ENCODE results near the gene COX7A1.
"Not testable (repeated sequence)": the region's sequence is repeated elsewhere in the genome, so short reads cannot be mapped to it uniquely, and the experiment has no call there.

Gene COX7A1

DNA sequence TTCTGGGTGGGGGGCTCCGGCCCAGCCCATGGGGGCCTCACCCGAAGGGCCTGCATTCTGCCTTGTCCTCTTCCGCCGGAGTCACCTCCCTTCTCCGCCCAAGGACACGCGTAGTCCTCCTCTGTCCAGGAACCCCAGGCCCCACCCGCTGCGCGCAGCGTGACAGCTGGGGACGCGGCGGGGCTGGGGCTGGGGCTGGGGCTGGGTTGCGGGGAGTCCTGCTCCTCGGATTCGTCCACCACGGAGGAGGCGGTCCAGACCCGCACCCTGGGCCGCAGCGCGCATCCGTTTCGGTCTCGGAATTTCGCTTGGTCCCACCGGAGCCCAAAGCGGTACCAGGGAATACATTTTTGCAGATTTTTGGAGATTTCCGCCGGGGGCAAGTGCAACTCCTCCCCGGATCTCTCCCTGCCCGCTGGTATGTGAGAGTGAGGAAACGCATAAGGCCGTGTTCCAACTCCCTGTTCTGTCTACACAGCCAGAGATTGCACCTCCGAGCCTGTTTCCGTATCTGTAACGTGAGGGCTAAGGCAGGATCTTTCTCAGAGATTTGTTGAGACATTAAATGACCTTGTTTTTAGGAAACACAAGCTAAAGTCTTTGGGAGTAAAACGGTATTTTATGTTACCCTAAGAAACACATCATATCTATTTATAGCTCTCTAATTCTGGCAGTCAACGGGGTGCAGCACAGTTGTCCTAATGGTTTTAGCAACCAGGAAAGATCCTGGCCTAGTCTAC is at the start of gene COX7A1:
Gene COX7A1 (minus strand): TSS at position 96 of the 740 bp plus-strand sequence. CDS start 40 bp downstream, at position 56.
- DNase-seq: peak in 30 of 42 donors; percentile 13 to 66 (median 32)
- intact Hi-C loops (cut with DNase I): no loop called here

DNA sequence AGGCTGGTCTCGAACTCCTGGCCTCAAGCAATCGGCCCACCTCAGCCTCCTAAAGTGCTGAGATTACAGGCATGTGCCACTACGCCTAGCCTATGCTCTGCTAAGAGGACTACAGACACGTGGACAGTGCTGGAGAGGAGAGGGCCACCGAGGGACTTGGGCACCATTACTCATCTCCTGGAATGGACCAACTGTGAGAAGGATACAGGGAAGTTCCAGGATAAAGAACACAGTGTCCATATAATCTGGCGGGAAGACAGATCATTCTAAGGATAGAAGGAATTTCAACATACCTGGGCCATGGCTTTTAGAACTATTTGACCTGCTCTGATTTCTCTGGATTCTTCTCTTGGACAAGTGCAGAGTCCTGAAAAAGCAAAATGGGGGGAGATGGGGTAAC is 49.4 kb upstream of the COX7A1 start:
- DNase-seq: no peak
- intact Hi-C loops (cut with DNase I): no loop called here

DNA sequence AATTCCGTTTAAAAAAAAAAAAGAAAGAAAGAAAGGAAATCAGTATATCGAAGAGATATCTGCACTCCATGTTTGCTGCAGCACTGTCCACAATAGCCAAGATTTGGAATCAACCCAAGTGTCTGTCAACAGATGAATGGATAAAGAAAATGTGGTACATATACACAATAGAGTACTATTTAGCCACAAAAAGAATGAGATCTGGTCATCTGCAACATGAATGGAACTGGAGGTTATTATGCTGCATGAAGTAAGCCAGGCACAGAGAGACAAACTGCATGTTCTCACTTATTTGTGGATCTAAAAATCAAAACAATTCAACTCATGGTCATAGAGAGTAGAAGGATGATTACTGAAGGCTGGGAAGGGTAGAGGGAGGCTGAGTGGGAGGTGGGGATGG is 45.9 kb upstream of the COX7A1 start:
- intact Hi-C loops (cut with DNase I): no loop called here
- peak in 17 of 42 donors; percentile 17 to 81 (median 39) for DNase-seq

DNA sequence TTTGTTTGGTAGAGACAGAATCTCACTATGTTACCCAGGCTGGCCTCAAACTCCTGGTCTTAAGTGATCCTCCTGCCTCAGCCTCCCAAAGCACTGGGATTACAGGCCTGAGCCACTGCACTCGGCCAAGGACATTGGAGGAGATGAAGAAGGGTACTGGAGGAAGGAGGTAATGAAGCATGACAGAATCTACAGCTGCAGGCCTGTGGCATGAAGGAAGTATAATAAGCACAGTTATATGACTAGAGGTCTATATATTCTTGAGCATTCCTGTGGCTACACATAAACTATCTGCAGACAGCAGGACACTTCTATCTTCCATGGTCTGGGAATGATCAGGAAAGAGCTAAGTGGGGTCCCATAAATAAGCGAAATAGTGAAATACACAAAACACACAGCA is 44.0 kb upstream of the COX7A1 start:
- no peak for DNase-seq
- intact Hi-C loops (cut with DNase I): no loop called here

DNA sequence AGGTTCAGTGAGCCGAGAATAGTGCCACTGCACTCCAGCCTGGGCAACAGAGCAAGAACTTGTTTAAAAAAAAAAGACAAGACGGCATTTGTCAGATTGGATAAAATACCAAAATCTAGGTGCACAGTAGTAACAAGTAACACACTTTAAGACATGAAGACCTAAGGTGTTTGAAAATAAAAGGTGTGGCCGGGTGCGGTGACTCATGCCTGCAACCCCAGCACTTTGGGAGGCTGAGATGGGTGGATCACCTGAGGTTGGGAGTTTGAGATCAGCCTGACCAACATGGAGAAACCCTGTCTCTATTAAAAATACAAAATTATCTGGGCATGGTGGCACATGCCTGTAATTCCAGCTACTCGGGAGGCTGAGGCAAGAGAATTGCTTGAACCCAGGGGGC is 34.5 kb upstream of the COX7A1 start:
- intact Hi-C loops (cut with DNase I); DNase-seq: not testable (repeated sequence)

DNA sequence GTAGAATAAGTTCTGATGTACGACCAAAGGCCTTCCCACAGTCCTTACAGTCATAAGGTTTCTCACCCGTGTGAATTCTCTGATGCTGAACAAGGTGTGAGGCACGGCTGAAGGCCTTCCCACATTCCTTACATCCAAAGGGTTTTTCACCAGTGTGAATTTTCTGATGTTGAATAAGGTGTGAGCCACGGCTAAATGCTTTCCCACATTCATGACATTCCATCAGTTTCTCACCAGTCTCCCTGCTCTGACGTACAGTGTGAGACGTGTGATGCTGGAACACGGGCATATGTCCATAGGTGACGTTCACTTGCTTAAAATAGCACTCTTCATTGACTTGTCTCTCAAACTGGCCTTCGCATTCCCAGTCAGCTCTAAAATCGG is 31.0 kb upstream of the COX7A1 start:
- no peak for DNase-seq
- intact Hi-C loops (cut with DNase I): loop anchor here (5.0 kb wide), 1 partner anchor 51 kb away; no protein-coding TSS in a partner anchor

DNA sequence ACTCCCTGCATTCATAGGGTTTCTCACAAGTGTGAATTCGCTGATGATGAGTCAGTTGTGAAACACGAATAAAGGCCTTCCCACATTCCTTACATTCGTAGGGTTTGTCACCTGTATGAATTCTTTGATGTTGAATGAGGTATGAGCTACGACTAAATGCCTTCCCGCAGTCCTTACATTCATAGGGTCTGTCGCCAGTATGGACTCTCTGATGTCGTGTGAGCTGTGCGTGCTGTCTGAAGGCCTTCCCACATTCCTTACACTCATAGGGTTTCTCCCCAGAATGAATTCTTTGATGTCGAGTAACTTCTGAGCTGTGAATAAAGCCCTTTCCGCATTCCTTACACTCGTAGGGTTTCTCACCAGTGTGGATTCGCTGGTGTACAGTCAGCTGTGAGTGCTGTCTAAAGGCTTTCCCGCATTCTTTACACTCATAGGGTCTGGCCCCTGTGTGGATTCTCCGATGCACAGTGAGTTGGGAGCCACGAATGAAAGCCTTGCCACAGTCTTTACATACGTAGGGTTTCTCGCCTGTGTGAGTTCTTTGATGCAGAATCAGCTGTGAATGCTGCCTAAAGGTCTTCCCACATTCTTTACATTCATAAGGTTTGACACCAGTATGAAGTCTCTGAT is 30.5 kb upstream of the COX7A1 start:
- intact Hi-C loops (cut with DNase I): loop anchor here (5.0 kb wide), 1 partner anchor 50 kb away; no protein-coding TSS in a partner anchor
- no peak for DNase-seq

DNA sequence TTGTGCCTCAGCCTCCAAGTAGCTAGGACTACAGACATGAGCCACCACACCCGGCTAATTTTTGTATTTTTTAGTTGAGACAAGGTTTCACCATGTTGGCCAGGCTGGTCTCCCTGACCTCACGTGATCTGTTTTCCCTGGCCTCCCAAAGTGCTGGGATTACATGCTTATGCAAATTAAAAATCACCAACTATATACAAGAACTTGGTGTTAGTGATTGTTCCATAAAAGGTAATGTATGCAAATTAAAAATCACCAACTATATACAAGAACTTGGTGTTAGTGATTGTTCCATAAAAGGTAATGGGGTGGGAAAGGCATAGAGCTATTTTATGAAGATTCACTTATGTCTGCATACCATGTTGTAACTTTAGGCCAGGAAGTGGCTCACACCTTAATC is 26.8 kb upstream of the COX7A1 start:
- intact Hi-C loops (cut with DNase I); DNase-seq: not testable (repeated sequence)

DNA sequence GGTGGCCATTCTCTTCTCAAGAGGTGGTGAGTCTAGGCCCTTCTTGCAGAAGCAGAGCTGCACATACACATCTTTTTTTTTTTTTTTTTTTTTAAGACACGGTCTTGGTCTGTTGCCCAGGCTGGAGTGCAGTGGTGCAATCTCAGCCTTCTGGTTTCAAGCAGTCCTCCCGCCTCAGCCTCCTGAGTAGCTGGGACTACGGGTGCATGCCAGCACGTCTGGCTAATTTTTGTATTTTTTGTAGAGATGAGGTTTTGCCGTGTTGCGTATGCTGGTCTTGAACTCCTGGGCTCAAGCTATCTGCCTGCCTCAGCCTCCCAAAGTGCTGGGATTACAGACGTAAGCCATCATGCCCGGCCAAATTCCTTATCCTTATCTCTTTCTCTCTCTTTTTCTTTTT is 21.6 kb upstream of the COX7A1 start:
- intact Hi-C loops (cut with DNase I); DNase-seq: not testable (repeated sequence)

DNA sequence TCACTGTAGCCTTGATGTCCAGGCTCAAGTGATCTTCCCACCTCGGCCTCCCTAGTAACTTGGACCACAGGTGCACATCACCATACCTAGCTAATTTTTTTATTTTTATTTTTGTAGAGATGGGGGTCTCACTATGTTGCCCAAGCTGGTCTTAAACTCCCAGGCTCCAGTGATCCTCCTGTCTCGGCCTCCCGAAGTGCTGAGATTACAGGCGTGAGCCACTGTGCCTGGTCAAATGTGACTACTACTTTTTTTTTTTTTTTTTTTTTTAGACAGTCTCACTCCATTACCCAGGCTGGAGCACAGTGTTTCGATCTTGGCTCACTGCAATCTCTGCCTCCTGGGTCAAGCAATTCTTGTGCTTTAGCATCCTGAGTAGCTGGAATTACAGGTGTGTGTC is 20.6 kb upstream of the COX7A1 start:
- no peak for DNase-seq
- intact Hi-C loops (cut with DNase I): no loop called here

DNA sequence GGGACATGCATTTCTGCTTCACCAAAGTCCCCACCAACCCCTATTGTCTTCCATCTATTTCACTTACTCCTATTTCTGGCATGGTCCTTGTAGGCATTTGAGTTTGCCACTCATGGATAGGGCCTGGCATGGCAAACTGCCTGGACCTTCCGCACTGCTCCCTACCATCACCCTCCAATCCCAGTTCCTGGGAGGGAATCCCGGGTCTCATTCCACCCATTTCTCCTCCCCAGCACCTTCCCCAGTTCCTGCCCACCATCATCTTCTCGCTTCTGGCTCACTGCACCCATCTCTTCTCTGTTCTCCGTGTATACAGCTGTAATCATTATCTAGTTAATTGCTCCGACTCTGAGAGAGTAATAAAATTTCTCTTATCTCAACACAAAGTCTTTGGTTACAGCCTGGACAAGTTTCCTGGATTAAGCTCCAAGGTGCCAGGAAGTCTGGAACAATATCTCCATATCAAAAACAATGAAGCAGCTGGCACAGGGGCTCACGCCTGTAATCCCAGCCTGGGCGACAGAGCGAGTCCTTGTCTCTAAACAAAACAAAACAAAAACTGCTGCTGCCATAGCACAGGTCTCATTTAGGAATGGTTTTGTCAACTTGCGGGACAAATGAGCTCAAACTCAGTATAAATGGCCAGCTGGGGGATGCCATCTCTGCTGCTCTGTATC is 17.0 kb upstream of the COX7A1 start:
- no peak for DNase-seq
- intact Hi-C loops (cut with DNase I): no loop called here

DNA sequence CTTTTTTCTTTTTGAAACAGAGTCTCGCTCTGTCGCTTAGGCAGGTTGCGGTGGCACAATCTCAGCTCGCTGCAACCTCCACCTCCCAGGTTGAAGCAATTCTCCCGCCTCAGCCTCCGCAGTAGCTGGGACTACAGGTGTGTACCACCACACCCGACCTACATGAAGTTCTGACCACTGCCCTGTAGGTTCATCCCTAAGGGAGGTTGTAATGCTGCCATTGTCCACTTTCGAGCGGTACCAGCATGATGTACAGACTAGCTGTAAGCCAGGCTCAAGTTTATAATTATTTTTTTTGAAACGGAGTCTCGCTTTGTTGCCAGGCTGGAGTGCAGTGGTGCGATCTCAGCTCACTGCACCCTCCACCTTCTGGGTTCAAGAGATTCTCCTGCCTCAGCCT is 11.6 kb upstream of the COX7A1 start:
- no peak for DNase-seq
- intact Hi-C loops (cut with DNase I): no loop called here

DNA sequence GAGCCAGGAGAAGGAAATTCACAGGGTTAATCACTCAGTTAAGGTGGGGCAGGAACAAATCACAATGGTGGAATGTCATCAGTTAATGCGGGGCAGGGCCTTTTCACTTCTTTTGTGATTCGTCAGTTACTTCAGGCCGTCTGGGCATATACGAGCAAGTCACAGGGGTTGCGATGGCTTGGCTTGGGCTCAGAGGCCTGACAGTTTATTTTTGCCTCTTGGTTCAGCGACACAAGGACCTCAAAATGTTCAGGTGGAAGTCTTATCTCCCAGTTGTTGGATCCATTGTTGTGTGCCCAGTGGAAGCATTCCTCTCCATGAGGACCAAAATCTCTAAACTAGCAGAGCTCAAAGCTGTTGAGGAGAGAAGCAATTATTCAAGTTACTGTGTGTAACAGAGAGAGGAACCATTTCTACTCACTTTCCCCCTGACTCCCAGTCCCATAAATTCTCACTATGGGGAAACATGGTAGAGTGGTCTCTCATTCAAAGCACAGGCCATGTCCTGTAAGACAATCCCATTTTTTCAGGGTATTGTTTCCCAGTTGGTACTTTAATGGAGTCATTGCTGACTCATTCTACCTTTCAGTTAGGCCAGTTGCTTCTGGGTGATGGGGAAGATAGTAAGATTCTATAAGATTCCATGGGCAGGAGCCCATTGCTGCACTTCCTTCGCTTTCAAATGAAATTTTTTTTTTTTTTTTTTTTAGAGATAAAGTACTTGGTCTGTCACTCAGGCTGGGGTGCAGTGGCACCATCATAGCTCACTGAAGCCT is 8.8 kb upstream of the COX7A1 start:
- no peak for DNase-seq
- intact Hi-C loops (cut with DNase I): no loop called here

DNA sequence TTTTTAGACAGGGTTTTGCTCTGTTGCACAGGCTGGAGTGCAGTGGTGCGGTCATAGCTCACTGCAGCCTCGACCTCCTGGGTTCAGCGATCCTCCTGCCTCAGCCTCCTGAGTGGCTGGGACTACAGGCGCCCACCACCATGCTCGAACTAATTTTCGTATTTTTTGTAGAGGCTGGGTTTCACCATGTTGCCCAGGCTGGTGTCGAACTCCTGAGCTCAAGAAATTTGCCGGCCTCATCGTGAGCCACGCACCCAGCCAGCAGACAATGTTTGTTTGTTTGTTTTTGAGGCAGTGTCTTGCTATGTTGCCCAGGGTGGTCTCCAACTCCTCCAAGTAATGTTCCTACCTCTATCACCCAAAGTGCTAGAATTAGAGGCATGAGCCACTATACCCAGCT is 879 bp upstream of the COX7A1 start:
- intact Hi-C loops (cut with DNase I): no loop called here
- no peak for DNase-seq

DNA sequence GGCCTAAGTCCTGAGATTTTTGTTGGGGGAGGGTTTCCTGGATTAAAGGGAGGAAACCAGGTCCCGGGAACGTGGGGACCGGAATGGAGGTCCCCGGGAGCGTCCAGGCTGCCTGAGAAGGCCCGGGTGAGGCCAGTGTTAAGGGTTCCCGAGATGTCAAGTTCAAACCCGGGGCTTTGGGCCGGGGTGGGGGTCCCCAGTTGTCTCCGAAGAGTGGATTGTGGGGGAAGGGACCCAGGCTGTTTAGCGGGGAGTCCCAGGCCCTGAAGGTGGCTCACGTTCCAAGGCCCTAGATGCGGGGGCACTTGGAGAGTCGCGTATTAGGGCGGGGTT is 262 bp downstream of the COX7A1 start:
- intact Hi-C loops (cut with DNase I): no loop called here
- no peak for DNase-seq

DNA sequence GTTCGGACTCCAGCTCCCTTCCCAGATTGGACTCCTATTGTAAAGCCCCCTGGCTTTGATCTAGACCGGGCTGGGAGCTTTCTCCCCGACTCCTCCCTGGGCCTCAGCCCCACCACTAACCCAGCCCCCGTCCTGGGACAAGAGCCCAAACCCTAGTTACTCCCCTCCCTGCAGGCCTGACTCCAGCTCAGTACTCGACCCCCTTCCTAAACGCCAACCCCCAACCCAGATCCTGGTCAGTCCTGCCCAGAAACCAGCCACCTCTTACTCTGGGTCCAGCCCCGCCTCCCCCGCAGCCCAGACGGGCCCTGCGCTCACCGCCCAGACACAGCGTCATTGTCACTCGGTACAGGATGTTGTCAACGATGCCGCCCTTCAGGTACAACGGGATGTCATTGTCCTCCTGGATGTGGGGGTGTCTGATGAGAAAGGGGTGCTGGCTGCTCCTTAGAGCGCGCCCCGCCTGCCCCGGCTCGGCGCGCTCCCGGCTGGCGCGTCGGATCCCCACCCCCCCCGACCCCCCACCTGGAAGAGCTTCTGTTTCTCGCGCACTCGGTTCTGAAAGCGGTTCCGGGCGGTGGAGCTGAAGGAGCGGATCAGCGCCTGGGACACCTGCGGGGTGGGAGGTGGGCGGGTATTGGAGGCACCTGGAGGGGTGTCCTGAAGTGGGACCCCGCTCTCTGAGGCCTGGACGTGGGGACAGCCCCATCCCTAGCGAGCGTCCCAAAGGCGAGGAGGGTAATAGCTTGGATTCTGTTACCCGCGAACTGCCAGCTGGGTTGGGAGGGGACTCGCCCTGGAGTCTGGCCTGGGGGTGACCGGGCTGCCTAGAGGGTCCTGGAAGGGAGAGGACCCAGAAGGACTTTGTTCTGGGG is 866 bp downstream of the COX7A1 start:
- peak in 2 of 42 donors; percentile 20 to 29 for DNase-seq
- intact Hi-C loops (cut with DNase I): no loop called here

DNA sequence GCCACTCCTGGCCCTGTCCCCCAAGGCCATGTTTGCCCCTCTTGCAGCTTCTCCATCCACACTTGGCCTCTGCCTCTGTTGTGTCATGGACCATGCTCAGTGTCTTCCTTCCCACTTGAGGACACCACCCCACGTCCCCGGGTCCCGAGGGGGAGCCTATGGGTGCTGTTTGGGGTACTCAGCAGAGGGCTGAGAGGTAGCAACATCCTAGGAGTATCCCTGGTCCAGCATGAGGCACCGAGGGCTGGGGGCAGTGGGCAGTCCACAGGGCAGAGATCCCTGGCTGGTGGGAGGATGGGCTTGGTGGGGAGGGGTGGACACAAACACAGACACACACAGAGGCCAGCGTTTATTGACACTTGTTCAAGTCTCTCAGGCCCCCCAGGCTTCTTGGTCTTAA is 1.7 kb downstream of the COX7A1 start:
- DNase-seq: no peak
- intact Hi-C loops (cut with DNase I): no loop called here

DNA sequence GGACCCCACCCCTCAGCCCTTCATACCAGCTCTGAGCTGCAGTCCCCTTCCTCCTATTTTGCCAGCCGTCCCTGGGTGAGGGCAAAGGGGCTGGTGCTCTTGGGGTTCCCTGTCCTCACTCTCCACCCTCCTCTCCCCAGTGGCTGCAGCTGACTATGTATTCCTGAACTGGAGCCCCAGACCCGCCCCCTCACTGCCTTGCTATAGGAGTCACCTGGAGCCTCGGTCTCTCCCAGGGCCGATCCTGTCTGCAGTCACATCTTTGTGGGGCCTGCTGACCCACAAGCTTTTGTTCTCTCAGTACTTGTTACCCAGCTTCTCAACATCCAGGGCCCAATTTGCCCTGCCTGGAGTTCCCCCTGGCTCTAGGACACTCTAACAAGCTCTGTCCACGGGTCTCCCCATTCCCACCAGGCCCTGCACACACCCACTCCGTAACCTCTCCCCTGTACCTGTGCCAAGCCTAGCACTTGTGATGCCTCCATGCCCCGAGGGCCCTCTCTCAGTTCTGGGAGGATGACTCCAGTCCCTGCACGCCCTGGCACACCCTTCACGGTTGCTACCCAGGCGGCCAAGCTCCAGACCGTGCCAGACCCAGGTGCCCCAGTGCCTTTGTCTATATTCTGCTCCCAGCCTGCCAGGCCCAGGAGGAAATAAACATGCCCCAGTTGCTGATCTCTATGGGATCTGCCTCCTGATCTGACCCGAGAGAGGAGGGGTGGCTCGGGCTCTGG is 2.4 kb downstream of the COX7A1 start:
- intact Hi-C loops (cut with DNase I): no loop called here
- no peak for DNase-seq
